Mammary epithelial cell (primary cell): ENCODE measurements around the gene HINT2.

ENCODE experiments used
- CTCF ChIP-seq, 2 donors: IDR thresholded peaks in 1 of 2; conservative IDR thresholded peaks in 1 of 2; 2 replicates each; pipeline ENCODE4 v1.5.1; 2011 to 2012; ENCODE audit warnings: inconsistent platforms in 2 of 2, low read length in 2 of 2, mild to moderate bottlenecking in 2 of 2, control low read depth in 1 of 2, low read depth in 1 of 2; ENCODE audit not compliant: insufficient read depth in 1 of 2; ENCODE audit errors: extremely low read depth in 1 of 2
- EZH2 ChIP-seq: IDR thresholded peaks from 2 replicates; pipeline ENCODE4 v1.6.1; 2012; ENCODE audit warnings: low read length, inconsistent platforms, borderline replicate concordance

GRCh38 chr9:35839926-35840325, 25.1 kb upstream of the HINT2 start:
- TF ChIP-seq CTCF (conservative IDR thresholded peaks at IDR 0.05 in 1 of 2, IDR thresholded peaks at IDR 0.05 in 1 of 2; ENCODE audit: extremely low read depth in 1 of 2, insufficient read depth in 1 of 2, low read depth in 1 of 2, low read length in 2 of 2): no peak
- no peak for TF ChIP-seq EZH2
